HUDEP-2 (cell line): ENCODE data around the gene GRID1.
A peak's percentile ranks its signal among the peaks of the same experiment; 100 is the strongest.

Source experiments
- DNase-seq, 76 experiments: peaks; one replicate each; lab custom pipeline; 2025; ENCODE audit not compliant: unreplicated experiment in 76 of 76; lab: John Stamatoyannopoulos, UW

GRID1 gene

DNA sequence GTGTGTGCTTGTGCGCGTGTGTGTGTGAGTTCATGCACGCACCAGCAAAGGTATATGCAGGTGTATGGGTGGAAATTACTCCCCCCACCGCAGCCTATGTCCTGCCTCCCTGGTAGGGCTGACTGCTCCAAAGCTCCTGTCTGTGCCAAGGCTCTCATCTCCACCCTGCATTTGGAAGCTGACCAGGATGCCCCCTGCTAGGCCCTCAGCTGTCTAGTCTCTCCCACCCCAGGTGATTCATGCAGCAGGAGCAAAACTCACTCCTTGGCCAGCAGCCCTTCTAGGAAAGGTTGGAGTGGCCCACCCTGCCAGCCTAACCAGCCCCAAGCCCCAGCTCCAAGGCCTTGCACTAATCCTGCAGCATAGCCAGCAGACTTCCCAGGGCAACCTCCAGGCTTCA, 148.4 kb downstream of the GRID1 start:
- DNase-seq, result no peak

DNA sequence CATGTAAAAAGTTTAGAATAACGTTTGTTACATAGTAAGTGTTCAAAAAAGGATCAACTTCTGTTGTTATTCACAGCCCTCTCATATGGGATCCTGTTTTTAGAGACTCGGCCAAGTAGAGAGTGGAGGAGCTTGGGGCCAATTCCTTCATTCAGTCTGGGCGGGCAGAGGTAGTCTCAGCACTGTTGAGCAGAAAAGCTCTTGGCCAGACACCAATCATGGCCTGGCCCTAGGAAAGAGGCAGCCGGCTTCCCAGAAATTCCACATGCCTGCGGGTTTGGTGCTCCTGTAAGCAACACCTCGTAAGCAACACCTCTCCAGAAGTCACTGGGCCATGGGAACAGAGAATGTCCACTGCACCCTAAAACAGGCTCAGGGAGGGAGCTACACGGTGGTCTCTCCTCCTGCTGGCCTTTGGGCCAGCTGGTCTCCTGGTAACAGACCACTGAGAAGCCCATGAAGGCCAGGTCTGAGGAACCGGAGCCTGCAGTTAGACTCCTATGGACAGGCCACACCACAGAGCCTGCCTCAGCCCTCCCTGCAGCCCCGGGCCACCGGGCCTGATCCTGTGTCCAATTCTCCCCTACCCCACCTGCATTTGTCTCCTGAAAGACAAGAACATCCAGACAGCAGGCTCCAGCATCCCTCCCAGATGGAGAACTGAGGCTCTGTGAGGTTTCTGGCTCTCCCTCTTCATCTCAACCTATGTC, 149.1 kb downstream of the GRID1 start:
- DNase-seq, result no peak

DNA sequence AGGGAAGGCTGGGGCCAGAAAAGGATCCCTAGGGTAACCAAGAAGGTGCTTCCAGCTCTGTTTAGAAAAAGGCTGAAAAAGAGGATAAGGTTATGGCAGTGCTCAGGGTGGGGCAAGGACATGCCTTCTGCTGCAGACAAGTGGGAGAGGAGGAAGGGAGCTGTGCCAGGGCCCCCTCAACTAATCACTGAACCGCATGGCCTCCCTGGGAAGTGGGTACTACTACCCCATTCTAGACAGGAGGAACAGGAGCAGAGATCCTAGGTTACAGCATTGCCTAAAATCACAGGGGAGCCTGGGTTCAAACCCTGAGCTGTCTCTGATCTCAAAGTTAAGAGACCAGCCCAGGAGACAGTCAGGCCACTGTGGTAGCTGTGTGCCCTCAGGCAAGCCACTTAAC, 149.7 kb downstream of the GRID1 start:
- DNase-seq, result no peak

GRCh38 chr10:86215712-86216111, 150.9 kb downstream of the GRID1 start:
- no peak for DNase-seq

DNA sequence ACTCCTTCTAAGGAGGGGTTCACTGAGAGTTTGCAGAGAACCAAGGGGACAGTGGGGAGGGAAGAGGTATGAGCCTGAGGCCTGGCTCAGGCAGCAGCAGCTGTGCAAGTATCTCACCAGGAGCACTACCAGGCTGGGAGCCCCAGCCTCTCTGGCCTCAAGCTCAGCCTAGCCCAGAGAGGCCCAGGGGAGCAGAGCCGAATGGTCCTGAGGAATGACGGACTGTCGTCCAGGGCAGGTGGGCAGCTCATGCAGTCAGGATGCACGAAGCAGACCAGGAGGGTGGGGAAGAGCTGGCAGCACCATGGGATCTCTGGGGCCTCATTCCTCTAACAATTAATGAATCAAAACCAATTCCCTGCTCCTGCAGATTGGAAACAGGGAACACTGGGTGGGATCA, 151.5 kb downstream of the GRID1 start:
- no peak for DNase-seq

- no peak for DNase-seq
Observed at GRCh38 chr10:86213148-86213547, 153.4 kb downstream of the GRID1 start.

DNA sequence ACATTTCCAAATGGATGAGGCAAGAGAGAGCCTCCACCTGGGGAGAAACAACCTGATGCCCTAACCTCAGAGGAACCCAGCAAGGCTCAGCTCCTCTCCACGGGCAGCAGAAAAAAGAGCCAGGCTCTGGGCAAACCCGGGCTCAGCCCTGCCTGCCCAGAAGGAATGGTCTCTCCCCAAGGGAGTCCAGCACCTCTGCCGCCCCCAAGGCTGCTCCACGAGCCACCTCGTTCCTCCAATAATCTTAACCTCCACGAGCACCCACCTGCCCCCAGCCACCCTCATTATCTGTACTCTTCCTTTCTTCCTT, 154.2 kb downstream of the GRID1 start:
- no peak for DNase-seq

DNA sequence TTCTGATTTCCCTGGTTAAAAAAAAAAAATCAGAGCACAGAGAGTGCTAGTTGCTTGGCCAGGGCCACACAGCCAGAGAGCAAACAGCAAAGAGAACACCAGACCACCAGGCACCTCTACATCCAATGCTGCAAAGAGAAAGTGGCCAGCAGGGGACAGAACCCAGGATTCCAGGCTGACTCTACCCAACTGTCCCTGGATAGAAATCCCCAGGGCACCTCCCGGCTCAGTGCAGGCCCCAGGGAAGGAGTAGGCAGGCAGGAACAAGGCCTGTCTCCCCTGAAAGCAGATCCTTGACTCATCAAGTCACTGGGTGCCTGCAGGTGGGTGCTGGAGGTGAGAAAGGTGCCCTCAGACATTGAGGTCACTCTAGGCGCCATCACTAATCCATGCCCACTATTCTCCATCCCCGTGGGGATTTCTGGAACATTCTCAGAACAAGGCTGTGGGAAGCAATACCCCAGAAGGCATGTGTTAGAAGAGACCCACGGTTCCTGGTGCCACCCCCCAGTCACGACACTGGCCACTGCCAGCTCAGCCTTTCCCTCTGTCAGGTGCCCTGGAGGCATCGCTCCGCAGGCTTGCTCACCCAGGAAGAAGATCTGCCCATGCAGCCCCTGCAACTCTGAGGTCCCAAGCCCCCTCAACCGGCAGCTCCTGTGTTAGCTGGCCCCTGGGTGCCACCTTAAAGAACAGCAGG, 154.8 kb downstream of the GRID1 start:
- DNase-seq, result no peak

DNA sequence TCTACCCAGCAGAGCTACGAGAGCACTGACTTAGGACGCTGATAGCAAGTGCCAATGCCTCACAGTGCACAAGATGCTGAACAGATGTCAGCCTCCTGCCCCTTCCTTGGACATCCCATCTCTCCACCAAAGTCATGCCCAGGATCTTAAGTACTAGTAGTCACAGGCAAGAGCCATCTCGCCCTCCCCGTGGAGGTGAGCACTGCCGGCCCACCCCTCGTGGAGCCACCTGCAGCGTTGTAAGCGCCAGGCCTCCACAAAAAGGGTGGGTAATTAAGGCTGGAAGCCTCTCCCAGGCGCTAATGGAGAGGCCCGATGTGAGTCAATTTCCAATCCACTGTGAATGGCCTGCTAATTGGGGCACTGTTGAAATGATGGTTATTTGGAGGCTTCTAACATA, 156.2 kb downstream of the GRID1 start:
- DNase-seq, result no peak

GRCh38 chr10:86209726-86210125, 156.9 kb downstream of the GRID1 start:
- DNase-seq, result no peak

DNA sequence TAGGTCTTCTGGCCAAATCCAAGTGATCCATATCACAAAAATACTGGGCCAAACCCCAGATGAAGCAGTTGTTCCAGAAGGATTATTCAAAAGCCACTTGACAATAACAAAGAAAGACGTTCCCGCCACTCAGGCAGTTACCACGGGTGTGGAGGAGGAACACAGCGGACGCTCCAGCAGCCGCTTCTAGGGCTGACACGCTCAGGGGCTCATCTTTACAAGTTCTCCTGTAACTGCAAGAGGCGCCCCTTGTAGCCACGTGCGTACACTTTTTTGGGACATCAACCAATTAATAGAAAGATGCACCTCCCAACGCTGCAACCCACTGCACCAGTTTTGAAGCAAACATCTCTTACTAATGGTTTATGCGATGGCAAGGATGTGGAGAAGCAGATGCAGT, 159.4 kb downstream of the GRID1 start:
- no peak for DNase-seq

GRCh38 chr10:86206240-86206579, 160.4 kb downstream of the GRID1 start:
- no peak for DNase-seq

- no peak for DNase-seq
Observed at GRCh38 chr10:86205306-86206239, 161.0 kb downstream of the GRID1 start.

DNA sequence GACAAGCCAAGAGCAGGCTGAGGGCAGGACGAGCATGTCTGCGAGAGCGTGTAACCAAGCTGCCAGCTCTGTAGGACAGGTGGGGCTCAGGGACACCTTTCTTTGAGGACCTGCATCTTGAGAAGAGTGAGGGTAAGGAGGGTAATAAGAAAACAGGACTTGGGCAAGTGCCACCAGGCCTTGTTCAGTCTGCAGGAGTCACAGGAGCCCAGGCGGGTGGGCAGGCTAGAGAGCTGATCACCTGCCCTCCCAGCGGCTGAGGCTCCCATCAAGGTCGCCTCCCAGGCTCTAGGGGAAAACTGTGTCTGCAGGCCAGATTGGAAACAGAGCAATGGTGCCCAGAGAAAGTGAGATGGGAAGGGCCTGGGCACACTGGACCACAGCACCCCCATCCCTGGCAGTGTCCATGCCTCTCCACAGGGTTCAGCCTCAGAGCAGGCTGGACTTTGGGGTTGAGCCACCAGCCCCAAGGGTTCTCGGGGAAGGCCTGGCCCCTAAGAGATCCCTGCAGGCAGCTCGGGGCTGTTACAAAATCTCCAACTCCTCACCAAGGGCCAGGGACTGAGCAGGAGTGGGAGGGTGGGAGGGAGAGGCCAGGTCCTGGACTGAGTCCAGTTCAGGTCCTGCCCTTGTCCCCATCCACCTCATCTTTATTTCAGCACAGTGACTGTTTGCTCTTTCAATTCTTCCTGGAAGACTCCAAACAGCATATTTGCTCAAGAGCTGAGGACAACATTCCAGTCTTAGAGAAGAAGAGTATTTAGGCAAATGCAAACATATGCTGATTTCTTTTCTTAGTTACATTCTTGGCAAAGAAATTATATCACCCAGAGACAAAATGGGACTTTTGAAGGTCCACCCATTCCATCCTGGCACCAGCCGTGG, 161.9 kb downstream of the GRID1 start:
- no peak for DNase-seq

GRCh38 chr10:86203162-86203905, 163.3 kb downstream of the GRID1 start:
- peak in 19 of 76 experiments; percentile 1 to 40 (median 9) for DNase-seq

GRCh38 chr10:86202226-86202735, 164.3 kb downstream of the GRID1 start:
- no peak for DNase-seq

DNA sequence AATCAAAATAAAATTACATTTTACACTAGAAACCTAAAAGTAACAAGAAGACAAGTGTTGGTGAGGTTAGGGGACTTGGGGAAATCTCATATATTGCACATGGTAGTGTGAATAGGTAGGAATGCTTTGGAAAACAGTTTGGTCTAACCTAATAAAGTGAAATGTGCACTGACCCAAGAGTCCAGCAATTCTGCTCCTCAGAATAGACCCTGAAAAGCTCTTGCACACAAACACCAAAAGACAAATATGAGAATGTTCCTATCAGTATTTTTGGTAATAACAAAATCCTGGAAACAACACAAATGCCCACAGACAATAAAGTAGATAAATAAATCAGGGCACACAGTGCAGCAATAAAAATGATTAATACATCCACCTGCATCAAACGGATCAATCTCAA, 165.7 kb downstream of the GRID1 start:
- DNase-seq, result no peak

DNA sequence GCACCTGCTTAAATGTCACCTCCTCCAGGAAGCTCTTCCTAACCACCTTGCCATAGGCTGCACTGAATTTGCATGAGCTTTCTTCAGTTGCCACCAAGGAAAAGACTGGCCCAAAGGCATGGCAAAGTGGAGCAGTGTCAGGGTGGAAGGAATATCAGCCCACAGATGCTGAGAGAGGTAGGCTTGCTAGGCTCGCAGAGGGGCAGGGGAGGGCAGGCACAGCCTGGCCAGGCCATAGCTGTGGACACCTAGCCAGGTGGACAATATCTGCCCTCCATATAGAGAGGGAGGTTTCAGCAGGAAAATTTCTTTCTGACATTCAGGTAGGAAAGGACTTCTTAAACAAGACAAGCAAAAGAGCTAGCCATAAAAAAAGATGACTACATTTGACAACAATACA, 166.3 kb downstream of the GRID1 start:
- DNase-seq, result no peak

DNA sequence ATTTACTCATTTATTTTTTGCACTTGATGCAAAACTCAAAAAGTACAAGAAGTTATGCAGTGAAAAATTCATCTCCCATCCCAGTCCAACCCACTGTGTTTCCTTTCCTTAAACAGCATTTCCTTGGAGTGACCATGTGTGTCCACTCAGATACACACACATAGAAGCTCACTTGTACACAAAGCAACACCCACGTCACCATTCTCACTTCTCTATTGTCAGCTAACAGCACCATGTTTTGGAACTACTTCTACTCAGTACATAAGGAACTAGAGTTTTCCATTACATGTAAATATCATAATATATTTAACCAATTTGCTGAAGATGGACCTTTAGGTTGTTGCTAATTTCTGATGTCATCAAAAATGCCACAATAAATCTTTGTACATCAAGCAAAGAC, 167.6 kb downstream of the GRID1 start:
- no peak for DNase-seq

DNA sequence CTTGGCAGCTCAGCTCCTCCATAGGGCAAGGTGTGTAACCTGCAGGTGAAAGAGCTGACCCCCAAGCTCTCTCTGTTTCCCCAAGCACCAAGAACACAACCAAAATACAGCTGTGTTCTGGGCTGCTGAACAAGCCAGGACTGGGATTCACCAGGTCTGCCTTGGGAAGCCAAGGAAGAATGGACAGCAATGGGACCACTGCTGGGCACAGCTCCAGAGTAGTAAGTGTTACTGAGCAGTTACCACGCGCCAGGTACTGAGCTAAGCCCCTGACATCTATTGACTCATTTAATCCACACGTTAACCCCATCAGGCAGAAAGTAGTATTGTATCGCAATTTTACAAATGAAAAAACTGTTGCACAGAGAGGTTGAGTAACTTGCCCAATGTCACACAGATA, 168.3 kb downstream of the GRID1 start:
- no peak for DNase-seq
